NCI-H187 treated with DMSO at 0.1 percent for 48 hours (cell line): ENCODE results near the gene KCTD16.

ENCODE experiments used
- DNase-seq: peaks from one replicate; lab custom pipeline; 2025; lab: John Stamatoyannopoulos, UW

Gene KCTD16

DNA sequence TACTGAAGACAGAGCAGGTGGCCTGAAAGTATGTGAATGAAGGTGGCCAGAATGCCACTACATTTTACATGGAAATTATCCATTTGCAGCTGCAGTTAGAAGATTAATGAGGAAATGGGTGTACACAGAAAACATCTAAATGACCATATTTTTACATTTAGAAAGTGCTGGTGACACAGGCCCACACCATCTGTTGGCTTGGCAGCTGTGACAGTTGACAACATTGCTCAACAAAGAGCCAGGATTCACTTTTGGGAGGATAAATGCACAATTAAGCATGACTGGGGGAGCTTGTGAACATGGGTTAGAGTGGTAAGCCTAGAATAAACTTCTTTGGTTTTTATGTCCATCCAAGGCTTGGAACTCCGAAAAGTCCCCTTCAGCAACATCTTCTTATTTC lies 360.5 kb downstream of the KCTD16 start:
- DNase-seq: no peak
